Measurements from ENCODE around the gene OR4D10. TPM values are rescaled to one million over a fixed set of nuclear protein-coding genes. Genes with fewer than 3 reads are reported as not detected.

The OR4D10 gene
- total and polyA plus RNA-seq, 2 of the 4 experiments (the other 2 are of a cell fraction): not detected

DNA sequence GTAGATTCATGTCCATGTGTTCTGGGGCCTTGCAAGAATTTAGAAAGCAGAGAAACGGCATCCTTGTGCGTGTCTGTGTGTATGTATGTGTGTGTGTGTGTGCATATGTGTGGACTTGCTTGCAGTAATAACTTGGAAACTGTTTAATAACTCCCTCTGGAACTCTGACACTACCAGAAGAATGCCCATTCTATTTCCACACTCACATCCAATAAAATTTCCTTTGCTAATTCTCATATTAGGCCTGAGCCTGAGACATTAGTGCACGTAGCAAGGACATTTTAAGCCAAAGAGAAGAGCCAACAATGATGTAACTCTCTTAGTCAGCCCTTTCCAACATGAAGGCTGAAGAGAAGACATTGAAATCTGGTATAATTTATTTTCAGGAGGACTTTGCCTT, 13.2 kb upstream of the OR4D10 start:
- no CpG with 5 or more reads among the region's 3 CpGs for WGBS, 2 experiments (ENCODE audit: extremely low coverage in 2 of 2, insufficient read length in 1 of 2)
- DNase-seq: no peak
- no peak for ATAC-seq (ENCODE audit: low read depth)
- dilution Hi-C loops (cut with HindIII; ENCODE audit: low sequenced_read_pairs, unreplicated experiment): no loop called here
- Histone ChIP-seq H3K4me1 (ENCODE audit: control insufficient read depth, insufficient read depth, low read length) (no peaks in the 10 kb centered on the region), H3K27ac (ENCODE audit: insufficient read depth, low read length) (no peak overlapping the region), H3K9ac (ENCODE audit: low read depth, low read length) (no peak overlapping the region), H2BK20ac (ENCODE audit: low read depth, low read length) (no peak overlapping the region), H3K4ac (ENCODE audit: low read depth, low read length) (no peak overlapping the region), H2AK9ac (replicated peaks; ENCODE audit: low read depth, low read length, poor library complexity) (no peak overlapping the region), H3K4me2 (ENCODE audit: low read depth, low read length) (no peak overlapping the region), H3K36me3 (ENCODE audit: control insufficient read depth, insufficient read depth, low read length) (no peaks in the 10 kb centered on the region), H3K9me3 (ENCODE audit: control insufficient read depth, insufficient read depth, low read length) (no peaks in the 10 kb centered on the region), H3K23ac (ENCODE audit: low read depth, low read length) (no peak overlapping the region), H4K8ac (ENCODE audit: low read depth in 2 of 2, low read length in 2 of 2) (no peak overlapping the region), H3K4me3 (ENCODE audit: insufficient read depth, low read depth, low read length) (no peak overlapping the region), H2BK120ac (ENCODE audit: low read depth, low read length) (no peak overlapping the region), H2BK15ac (ENCODE audit: low read depth, low read length) (no peak overlapping the region), H3K27me3 (ENCODE audit: control insufficient read depth, insufficient read depth, low read length) (no peaks in the 10 kb centered on the region), H3K14ac (replicated peaks; ENCODE audit: low read depth, low read length) (no peak overlapping the region), H4K20me1 (ENCODE audit: insufficient read depth, low read length) (no peaks in the 10 kb centered on the region), H2BK5ac (ENCODE audit: low read depth, low read length, poor library complexity, severe bottlenecking) (no peak overlapping the region), H2AFZ (replicated peaks; ENCODE audit: low read length, poor library complexity) (no peak overlapping the region), H4K91ac (ENCODE audit: insufficient read depth, low read depth, low read length) (no peak overlapping the region), H3K56ac (ENCODE audit: extremely low read depth, insufficient read depth, low read length) (no peak overlapping the region), H2AK5ac (ENCODE audit: low read depth, low read length) (no peak overlapping the region), H3K79me1 (ENCODE audit: low read depth in 1 of 2, low read length in 2 of 2) (no peaks in the 10 kb centered on the region), H3K9me1 (ENCODE audit: insufficient read depth, low read length) (no peaks in the 10 kb centered on the region), H3K18ac (ENCODE audit: low read depth, low read length) (no peak overlapping the region), H4K5ac (ENCODE audit: low read depth, low read length) (no peak overlapping the region)
- POLR2A ChIA-PET (ENCODE audit: unreplicated experiment): no interaction called here
- CTCF ChIA-PET: no interaction called here
- TF ChIP-seq FOS (IDR thresholded peaks at IDR 0.05; ENCODE audit: low read depth, low read length) (no peak), BHLHE40 (IDR thresholded peaks at IDR 0.05; ENCODE audit: low read depth, low read length) (no peak), NFE2L2 (IDR thresholded peaks at IDR 0.05; ENCODE audit: low read depth, low read length) (no peak), MXI1 (IDR thresholded peaks at IDR 0.05; ENCODE audit: borderline replicate concordance, low read depth, low read length) (no peak), SMC3 (IDR thresholded peaks at IDR 0.05; ENCODE audit: low read depth, low read length) (no peak), USF2 (IDR thresholded peaks at IDR 0.05; ENCODE audit: low read depth, low read length) (no peak)
- TF ChIP-seq, protein P1, sequence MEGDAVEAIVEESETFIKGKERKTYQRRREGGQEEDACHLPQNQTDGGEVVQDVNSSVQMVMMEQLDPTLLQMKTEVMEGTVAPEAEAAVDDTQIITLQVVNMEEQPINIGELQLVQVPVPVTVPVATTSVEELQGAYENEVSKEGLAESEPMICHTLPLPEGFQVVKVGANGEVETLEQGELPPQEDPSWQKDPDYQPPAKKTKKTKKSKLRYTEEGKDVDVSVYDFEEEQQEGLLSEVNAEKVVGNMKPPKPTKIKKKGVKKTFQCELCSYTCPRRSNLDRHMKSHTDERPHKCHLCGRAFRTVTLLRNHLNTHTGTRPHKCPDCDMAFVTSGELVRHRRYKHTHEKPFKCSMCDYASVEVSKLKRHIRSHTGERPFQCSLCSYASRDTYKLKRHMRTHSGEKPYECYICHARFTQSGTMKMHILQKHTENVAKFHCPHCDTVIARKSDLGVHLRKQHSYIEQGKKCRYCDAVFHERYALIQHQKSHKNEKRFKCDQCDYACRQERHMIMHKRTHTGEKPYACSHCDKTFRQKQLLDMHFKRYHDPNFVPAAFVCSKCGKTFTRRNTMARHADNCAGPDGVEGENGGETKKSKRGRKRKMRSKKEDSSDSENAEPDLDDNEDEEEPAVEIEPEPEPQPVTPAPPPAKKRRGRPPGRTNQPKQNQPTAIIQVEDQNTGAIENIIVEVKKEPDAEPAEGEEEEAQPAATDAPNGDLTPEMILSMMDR (conservative IDR thresholded peaks at IDR 0.05; ENCODE audit: low read depth, low read length): no peak
- BruUV-seq (replicated peaks): no TSS peak
- in situ Hi-C loops (cut with MboI; ENCODE audit: low sequenced_read_pairs): no loop called here
- intact Hi-C loops (cut with micrococcal nuclease): no loop called here
